DOHH2 (cell line): Measurements from ENCODE around the gene CA14.

Source experiments
- CTCF ChIP-seq: fragments of 200-600 bp; sonication (generic); IDR thresholded peaks from one replicate; pipeline ENCODE4 v1.5.1; 2014; ENCODE audit warnings: antibody characterized with exemption, mild to moderate bottlenecking, low read depth, low read length; ENCODE audit not compliant: poor library complexity, severe bottlenecking
- EZH2phosphoT487 ChIP-seq: fragments of 200-600 bp; sonication (generic); IDR thresholded peaks from 2 replicates; pipeline ENCODE4 v1.6.1; 2017; ENCODE audit warnings: borderline replicate concordance, mild to moderate bottlenecking, antibody characterized with exemption, low read length, moderate library complexity, mixed read lengths

GRCh38 chr1:150234566-150235293, 22.8 kb upstream of the CA14 start:
- TF ChIP-seq CTCF = no peak
- TF ChIP-seq EZH2phosphoT487 = no peak
